DOHH2 (cell line): ENCODE data around the gene SPTBN1.

Experiments
- H3F3A ChIP-seq: fragments of 200-600 bp; sonication (generic), shearing (Covaris generic); 2 replicates; pipeline ENCODE4 v1.6.0; 2016; ENCODE audit warnings: antibody characterized with exemption, mild to moderate bottlenecking; ENCODE audit not compliant: control insufficient read depth, insufficient read depth
- H3K27ac ChIP-seq: fragments of 200-600 bp; sonication (generic); 2 replicates; pipeline ENCODE4 v1.5.1; 2014; ENCODE audit warnings: low read depth, mild to moderate bottlenecking, low read length, moderate library complexity
- H3K27me3 ChIP-seq: fragments of 200-600 bp; sonication (generic); 2 replicates; pipeline ENCODE4 v1.6.1; 2014; ENCODE audit warnings: mild to moderate bottlenecking, low read length, mixed read lengths; ENCODE audit not compliant: control insufficient read depth
- H3K36me3 ChIP-seq: fragments of 200-600 bp; sonication (generic); 2 replicates; pipeline ENCODE4 v1.6.1; 2014; ENCODE audit warnings: mild to moderate bottlenecking, low read length, moderate library complexity, mixed read lengths; ENCODE audit not compliant: control insufficient read depth
- H3K4me1 ChIP-seq: fragments of 200-600 bp; sonication (generic); 2 replicates; pipeline ENCODE4 v1.6.1; 2014; ENCODE audit warnings: mild to moderate bottlenecking, low read length, mixed read lengths; ENCODE audit not compliant: control insufficient read depth
- H3K4me2 ChIP-seq: fragments of 200-600 bp; sonication (generic); 2 replicates; pipeline ENCODE4 v1.6.0; 2014; ENCODE audit warnings: mild to moderate bottlenecking, low read length, moderate library complexity
- H3K4me3 ChIP-seq: fragments of 200-600 bp; sonication (generic); 2 replicates; pipeline ENCODE4 v1.5.1; 2014; ENCODE audit warnings: mild to moderate bottlenecking, low read length, mixed read lengths
- H3K79me2 ChIP-seq: fragments of 200-600 bp; sonication (generic); 2 replicates; pipeline ENCODE4 v1.6.1; 2014; ENCODE audit warnings: mild to moderate bottlenecking, low read length, mixed read lengths; ENCODE audit not compliant: control insufficient read depth
- H3K9me2 ChIP-seq: fragments of 200-600 bp; sonication (generic); replicated peaks from 2 replicates; pipeline ENCODE4 v1.6.1; 2014; ENCODE audit warnings: mild to moderate bottlenecking, low read length, mixed read lengths; ENCODE audit not compliant: control insufficient read depth
- H3K9me3 ChIP-seq: fragments of 200-600 bp; sonication (generic); 2 replicates; pipeline ENCODE4 v1.6.1; 2014; ENCODE audit warnings: antibody characterized with exemption, low read length, mixed read lengths; ENCODE audit not compliant: control insufficient read depth, insufficient read depth
- H4K20me1 ChIP-seq: fragments of 200-600 bp; sonication (generic); 2 replicates; pipeline ENCODE4 v1.6.0; 2014; ENCODE audit warnings: low read depth, mild to moderate bottlenecking, antibody characterized with exemption, low read length, moderate library complexity; ENCODE audit not compliant: control insufficient read depth, insufficient read depth
- EZH2phosphoT487 ChIP-seq: fragments of 200-600 bp; sonication (generic); IDR thresholded peaks from 2 replicates; pipeline ENCODE4 v1.6.1; 2017; ENCODE audit warnings: borderline replicate concordance, mild to moderate bottlenecking, antibody characterized with exemption, low read length, moderate library complexity, mixed read lengths
- TF ChIP-seq, protein P1 (sequence below): fragments of 200-600 bp; sonication (generic); IDR thresholded peaks from one replicate; pipeline ENCODE4 v1.5.1; 2014; ENCODE audit warnings: antibody characterized with exemption, mild to moderate bottlenecking, low read depth, low read length; ENCODE audit not compliant: poor library complexity, severe bottlenecking

SPTBN1 gene

DNA sequence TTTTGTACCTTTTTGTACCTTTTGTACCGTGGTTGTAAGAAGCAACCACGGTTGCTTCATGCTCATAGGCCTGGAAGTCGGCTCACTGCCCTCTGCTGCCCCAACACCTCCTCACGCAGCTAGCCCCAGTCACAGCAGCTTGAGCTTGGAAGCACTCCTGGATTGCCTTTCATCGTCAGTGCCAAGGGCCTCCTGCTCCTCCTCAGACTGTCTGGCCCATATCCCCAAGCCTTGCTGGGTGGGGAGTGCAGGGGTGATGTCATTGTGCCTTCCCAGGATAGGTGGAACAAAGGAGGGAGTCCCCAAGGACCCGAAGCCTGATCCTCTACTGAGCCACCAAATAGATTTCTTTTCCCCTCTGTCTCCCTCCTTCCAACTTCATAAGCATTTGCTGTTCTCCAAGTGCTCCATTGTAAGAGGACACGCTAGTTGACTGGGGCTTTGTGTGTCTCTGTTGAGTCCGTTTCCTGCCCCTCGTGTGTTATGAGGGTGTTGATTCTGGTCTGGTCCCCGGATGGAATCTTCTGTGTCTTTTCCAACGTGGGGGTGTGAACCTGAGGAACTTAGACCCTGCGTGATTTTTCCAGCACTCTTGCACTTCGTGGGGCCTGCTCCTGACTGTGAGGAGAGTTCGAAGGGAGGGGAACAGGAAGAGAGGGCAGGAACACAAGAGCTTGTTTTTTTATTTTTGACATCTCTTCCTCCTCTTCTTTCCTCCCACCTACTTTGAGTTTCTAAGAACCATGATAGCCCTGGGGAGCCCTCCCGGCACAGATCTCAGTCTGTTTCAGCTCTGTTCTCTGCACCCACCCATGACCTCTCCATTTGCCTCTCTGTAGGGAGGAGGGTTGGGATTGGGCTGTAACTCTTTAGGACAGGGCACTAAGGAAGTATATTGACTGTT is 140.1 kb downstream of the SPTBN1 start:
- no peaks in the 10 kb centered on the region for H3K9me3 ChIP-seq
- H3K27ac ChIP-seq: no peak overlapping the region
- no peaks in the 10 kb centered on the region for H3K27me3 ChIP-seq
- H4K20me1 ChIP-seq: no peaks in the 10 kb centered on the region
- no peak overlapping the region for H3K4me3 ChIP-seq
- no peaks in the 10 kb centered on the region for H3K9me2 ChIP-seq
- no peaks in the 10 kb centered on the region for H3F3A ChIP-seq
- H3K79me2 ChIP-seq: no peaks in the 10 kb centered on the region
- H3K4me1 ChIP-seq: peaks cover 22% of the 10 kb centered on the region
- H3K4me2 ChIP-seq: peak overlapping the region; percentile 41
- TF ChIP-seq, protein P1, sequence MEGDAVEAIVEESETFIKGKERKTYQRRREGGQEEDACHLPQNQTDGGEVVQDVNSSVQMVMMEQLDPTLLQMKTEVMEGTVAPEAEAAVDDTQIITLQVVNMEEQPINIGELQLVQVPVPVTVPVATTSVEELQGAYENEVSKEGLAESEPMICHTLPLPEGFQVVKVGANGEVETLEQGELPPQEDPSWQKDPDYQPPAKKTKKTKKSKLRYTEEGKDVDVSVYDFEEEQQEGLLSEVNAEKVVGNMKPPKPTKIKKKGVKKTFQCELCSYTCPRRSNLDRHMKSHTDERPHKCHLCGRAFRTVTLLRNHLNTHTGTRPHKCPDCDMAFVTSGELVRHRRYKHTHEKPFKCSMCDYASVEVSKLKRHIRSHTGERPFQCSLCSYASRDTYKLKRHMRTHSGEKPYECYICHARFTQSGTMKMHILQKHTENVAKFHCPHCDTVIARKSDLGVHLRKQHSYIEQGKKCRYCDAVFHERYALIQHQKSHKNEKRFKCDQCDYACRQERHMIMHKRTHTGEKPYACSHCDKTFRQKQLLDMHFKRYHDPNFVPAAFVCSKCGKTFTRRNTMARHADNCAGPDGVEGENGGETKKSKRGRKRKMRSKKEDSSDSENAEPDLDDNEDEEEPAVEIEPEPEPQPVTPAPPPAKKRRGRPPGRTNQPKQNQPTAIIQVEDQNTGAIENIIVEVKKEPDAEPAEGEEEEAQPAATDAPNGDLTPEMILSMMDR: no peak
- TF ChIP-seq EZH2phosphoT487: no peak
- no peaks in the 10 kb centered on the region for H3K36me3 ChIP-seq

DNA sequence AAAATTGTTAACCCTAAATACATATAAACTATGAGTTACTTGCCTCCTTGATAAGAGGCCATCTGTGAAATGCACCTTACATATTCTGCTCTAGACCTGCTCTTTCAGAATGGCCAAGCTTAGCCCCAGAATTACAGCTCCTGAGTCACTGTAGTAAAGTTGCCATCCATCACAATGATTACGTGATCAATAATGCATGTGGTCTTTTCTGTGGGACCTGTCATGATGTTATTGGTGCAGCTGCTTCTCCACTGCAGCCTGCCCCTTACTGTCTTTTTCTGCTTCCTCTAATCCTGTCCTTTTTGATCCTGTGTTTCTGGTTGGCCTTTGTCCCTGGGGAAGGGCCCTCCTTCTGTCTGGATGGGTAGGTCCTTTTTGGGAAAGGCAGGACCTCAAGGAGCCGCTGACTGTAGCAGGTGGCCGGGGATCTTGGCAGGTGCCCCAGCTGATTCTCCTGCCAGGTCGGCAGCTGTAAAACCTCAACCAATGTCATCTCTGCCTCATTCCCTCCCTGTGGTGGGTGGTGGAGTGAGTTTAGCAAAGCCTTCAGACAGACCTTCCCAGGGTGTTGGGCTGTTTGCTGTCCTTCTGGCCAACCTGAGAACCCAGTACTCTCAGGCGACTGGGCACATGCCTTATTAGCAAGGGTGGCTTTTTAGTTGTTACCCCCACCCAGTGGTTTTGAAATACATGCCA is 141.2 kb downstream of the SPTBN1 start:
- H3K36me3 ChIP-seq: no peaks in the 10 kb centered on the region
- no peak for TF ChIP-seq EZH2phosphoT487
- TF ChIP-seq, protein P1: no peak
- no peaks in the 10 kb centered on the region for H3K79me2 ChIP-seq
- H3K9me3 ChIP-seq: no peaks in the 10 kb centered on the region
- no peak overlapping the region for H3K4me3 ChIP-seq
- peaks cover 22% of the 10 kb centered on the region for H3K4me1 ChIP-seq
- H3K27me3 ChIP-seq: no peaks in the 10 kb centered on the region
- no peaks in the 10 kb centered on the region for H4K20me1 ChIP-seq
- H3K9me2 ChIP-seq: no peaks in the 10 kb centered on the region
- no peak overlapping the region for H3K4me2 ChIP-seq
- no peak overlapping the region for H3K27ac ChIP-seq
- H3F3A ChIP-seq: no peaks in the 10 kb centered on the region

DNA sequence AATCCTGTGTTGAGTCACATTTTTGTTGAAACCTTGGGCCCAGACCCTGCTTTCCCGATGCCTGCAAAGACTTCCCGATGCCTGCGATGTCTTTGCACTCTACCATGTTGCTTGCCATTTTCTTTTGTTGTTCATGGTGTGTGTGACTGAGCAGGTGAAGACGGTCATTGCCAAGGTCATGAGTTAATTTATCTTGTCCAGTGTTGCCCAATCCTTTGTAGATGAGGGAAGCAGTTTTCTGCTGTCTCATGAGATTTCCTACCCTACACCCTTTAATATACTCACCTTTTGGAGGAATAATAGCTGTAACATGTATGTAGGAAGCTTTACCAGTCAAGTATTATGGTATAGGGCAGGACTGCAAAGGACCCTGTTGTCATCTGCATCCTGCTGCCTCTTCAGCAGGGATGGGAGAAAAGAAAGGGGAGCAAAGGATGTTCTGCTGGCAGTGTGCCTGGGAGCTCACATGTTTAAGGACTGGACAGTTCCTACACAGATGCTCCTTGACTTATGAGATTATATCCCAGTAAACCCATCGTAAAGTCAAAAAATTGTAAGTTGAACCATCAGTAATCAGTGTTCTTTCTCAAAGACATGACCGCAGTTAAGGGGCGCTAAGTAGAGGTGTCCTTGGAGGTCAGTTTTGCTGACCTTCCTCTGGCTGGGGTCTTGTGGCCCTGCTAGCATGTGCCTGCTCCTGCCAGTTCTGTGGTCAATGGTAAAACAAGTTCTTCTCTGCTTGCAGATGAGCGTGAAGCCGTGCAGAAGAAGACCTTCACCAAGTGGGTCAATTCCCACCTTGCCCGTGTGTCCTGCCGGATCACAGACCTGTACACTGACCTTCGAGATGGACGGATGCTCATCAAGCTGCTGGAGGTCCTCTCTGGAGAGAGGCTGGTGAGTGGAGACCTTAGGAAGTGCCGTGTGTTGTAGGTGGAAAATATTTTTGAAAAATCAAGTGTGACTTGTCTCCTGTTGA is 142.5 kb downstream of the SPTBN1 start:
- H4K20me1 ChIP-seq: no peaks in the 10 kb centered on the region
- H3K4me2 ChIP-seq: no peak overlapping the region
- H3K9me2 ChIP-seq: no peaks in the 10 kb centered on the region
- H3K9me3 ChIP-seq: no peaks in the 10 kb centered on the region
- H3K4me3 ChIP-seq: no peak overlapping the region
- H3K27me3 ChIP-seq: no peaks in the 10 kb centered on the region
- H3K79me2 ChIP-seq: no peaks in the 10 kb centered on the region
- no peaks in the 10 kb centered on the region for H3K36me3 ChIP-seq
- H3K27ac ChIP-seq: no peak overlapping the region
- no peaks in the 10 kb centered on the region for H3F3A ChIP-seq
- peaks cover 22% of the 10 kb centered on the region for H3K4me1 ChIP-seq
- TF ChIP-seq EZH2phosphoT487: no peak
- TF ChIP-seq, protein P1: no peak
